Smooth muscle cell (in vitro differentiated cells): ENCODE data around the gene MED15. TPM values are rescaled to one million over a fixed set of nuclear protein-coding genes. Genes with fewer than 3 reads are reported as not detected.
"Not testable (repeated sequence)": the region's sequence is repeated elsewhere in the genome, so short reads cannot be mapped to it uniquely, and the experiment has no call there.

Source experiments
- DNase-seq: peaks from one replicate; lab custom pipeline; 2025; ENCODE audit not compliant: unreplicated experiment; lab: John Stamatoyannopoulos, UW
- H2AFZ ChIP-seq: fragments of 200-600 bp; sonication (generic); 2 replicates; pipeline ENCODE4 v1.6.0; 2016; ENCODE audit warnings: antibody characterized with exemption, low read depth, mild to moderate bottlenecking
- H3F3A ChIP-seq: fragments of 200-600 bp; sonication (generic); 2 replicates; pipeline ENCODE4 v1.6.0; 2017; ENCODE audit warnings: antibody characterized with exemption, low read depth
- H3K27ac ChIP-seq: fragments of 200-600 bp; sonication (generic); 2 replicates; pipeline ENCODE4 v1.5.1; 2016; ENCODE audit warnings: low read depth, mild to moderate bottlenecking
- H3K27me3 ChIP-seq: fragments of 200-600 bp; sonication (generic); 2 replicates; pipeline ENCODE4 v1.6.1; 2016; ENCODE audit warnings: low read depth, mild to moderate bottlenecking
- H3K36me3 ChIP-seq: fragments of 200-600 bp; sonication (generic); 2 replicates; pipeline ENCODE4 v1.5.1; 2016; ENCODE audit warnings: low read depth
- H3K4me1 ChIP-seq: fragments of 200-600 bp; sonication (generic); 2 replicates; pipeline ENCODE4 v1.5.1; 2016; ENCODE audit warnings: low read depth
- H3K4me2 ChIP-seq: fragments of 200-600 bp; sonication (generic); 2 replicates; pipeline ENCODE4 v1.6.0; 2016; ENCODE audit warnings: mild to moderate bottlenecking
- H3K4me3 ChIP-seq: fragments of 200-600 bp; sonication (generic); 2 replicates; pipeline ENCODE4 v1.5.1; 2016; ENCODE audit warnings: mild to moderate bottlenecking
- H3K79me2 ChIP-seq: fragments of 200-600 bp; sonication (generic); 2 replicates; pipeline ENCODE4 v1.6.0; 2016; ENCODE audit warnings: low read depth, mild to moderate bottlenecking
- H3K9ac ChIP-seq: fragments of 200-600 bp; sonication (generic); 2 replicates; pipeline ENCODE4 v1.6.0; 2016; ENCODE audit warnings: low read depth
- H3K9me3 ChIP-seq: fragments of 200-600 bp; sonication (generic); replicated peaks from 2 replicates; pipeline ENCODE4 v1.5.1; 2016; ENCODE audit warnings: low read depth
- H4K20me1 ChIP-seq: fragments of 200-600 bp; sonication (generic); 2 replicates; pipeline ENCODE4 v1.6.0; 2016; ENCODE audit warnings: low read depth
- WGBS: methylation state at CpG from one replicate; pipeline ENCODE4 v1.1.7; 2016; ENCODE audit warnings: low lambda C conversion rate; 5-methylcytosine and 5-hydroxymethylcytosine counted together
- polyA plus RNA-seq: library from polyadenylated mRNA; unstranded; fragments of >200 nt; fragmentation: Nextera tagmentation; extraction: Ambion mirVana; gene quantifications from 2 replicates; pipeline ENCODE4 v1.2.1, GENCODE V29; 2016
- total RNA-seq: library from RNA; depleted of rRNA; stranded (reverse); fragments of >200 nt; gene quantifications from 2 replicates; pipeline ENCODE4 v1.2.3, GENCODE V29; 2014
- TF ChIP-seq, protein P1 (sequence below): fragments of 200-600 bp; sonication (generic); IDR thresholded peaks from 2 replicates; pipeline ENCODE4 v1.5.1; 2017; ENCODE audit warnings: borderline replicate concordance, mild to moderate bottlenecking, antibody characterized with exemption; ENCODE audit not compliant: insufficient read depth, poor library complexity, severe bottlenecking

The MED15 gene
- total and polyA plus RNA-seq, 2 experiments from 2014 or later, result 25.3 to 70.5 TPM

DNA sequence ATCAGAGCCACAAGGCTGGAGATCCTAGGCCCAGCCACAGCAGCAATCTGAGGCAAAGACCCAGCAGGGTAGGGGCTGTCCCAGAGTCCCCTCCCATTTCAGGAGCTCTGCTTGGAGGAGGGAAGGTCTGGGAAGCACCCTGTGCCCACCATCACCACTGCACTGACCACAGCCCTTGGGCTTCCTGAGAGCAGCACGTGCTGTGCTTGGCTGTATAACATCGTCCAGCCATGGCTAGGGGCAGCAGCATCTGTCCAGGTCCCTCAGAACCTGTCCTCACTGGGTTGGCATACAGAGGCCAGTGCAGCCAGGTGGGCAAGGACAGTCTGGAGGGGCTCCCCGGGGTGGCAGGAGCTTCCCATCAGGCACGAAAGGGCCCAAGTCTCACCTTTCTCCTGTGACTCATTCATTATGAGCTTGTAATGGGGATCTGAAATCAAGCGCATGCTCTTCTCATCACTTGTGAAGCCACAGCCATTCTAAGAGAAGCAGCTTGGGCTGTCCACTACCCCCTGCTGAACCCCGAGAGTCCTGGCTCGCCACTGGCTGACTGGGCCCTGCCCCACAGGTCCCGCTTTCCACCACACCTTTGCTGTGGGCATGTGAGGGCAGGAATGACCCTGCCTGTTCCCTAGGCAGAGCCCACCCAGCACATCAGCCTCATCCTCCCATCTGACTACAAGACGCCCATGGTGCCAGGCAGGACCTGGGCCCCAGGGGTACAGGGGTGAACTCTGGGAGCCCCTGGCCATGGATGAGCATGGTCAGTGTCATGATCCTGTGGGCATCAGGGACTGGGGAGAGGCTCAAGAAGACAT lies 83.3 kb downstream of the MED15 start:
- Histone ChIP-seq H3K4me3 (no peak overlapping the region), H3K36me3 (no peaks in the 10 kb centered on the region), H2AFZ (no peak overlapping the region), H3K4me2 (no peak overlapping the region), H3K27me3 (no peaks in the 10 kb centered on the region), H4K20me1 (peaks cover 4% of the 10 kb centered on the region), H3K4me1 (no peaks in the 10 kb centered on the region), H3K79me2 (no peaks in the 10 kb centered on the region), H3K27ac (no peak overlapping the region), H3F3A (no peaks in the 10 kb centered on the region), H3K9me3 (no peaks in the 10 kb centered on the region), H3K9ac (no peak overlapping the region)
- WGBS, result 91% methylated on average over 9 of the region's 9 CpGs
- TF ChIP-seq, protein P1, sequence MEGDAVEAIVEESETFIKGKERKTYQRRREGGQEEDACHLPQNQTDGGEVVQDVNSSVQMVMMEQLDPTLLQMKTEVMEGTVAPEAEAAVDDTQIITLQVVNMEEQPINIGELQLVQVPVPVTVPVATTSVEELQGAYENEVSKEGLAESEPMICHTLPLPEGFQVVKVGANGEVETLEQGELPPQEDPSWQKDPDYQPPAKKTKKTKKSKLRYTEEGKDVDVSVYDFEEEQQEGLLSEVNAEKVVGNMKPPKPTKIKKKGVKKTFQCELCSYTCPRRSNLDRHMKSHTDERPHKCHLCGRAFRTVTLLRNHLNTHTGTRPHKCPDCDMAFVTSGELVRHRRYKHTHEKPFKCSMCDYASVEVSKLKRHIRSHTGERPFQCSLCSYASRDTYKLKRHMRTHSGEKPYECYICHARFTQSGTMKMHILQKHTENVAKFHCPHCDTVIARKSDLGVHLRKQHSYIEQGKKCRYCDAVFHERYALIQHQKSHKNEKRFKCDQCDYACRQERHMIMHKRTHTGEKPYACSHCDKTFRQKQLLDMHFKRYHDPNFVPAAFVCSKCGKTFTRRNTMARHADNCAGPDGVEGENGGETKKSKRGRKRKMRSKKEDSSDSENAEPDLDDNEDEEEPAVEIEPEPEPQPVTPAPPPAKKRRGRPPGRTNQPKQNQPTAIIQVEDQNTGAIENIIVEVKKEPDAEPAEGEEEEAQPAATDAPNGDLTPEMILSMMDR, result no peak
- DNase-seq, result no peak

DNA sequence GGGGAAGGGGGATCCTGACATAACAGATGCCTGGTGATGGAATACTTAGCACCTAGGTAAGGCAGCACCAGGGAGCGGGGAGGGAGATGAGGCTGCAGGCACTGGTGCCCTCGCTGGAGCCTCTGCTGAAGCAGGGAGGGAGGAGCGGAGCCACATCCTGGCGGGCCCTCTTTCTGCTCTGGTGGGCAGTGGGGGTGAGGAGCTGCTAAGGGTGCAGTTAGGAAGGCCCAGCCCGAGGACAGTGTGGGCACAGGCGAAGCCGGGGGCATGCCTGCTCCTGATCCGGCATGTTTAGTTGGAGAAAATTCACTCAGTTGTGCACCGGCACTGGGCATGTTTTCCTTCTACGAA lies 83.9 kb downstream of the MED15 start:
- TF ChIP-seq, protein P1, result no peak
- H4K20me1 ChIP-seq, result peaks cover 4% of the 10 kb centered on the region

DNA sequence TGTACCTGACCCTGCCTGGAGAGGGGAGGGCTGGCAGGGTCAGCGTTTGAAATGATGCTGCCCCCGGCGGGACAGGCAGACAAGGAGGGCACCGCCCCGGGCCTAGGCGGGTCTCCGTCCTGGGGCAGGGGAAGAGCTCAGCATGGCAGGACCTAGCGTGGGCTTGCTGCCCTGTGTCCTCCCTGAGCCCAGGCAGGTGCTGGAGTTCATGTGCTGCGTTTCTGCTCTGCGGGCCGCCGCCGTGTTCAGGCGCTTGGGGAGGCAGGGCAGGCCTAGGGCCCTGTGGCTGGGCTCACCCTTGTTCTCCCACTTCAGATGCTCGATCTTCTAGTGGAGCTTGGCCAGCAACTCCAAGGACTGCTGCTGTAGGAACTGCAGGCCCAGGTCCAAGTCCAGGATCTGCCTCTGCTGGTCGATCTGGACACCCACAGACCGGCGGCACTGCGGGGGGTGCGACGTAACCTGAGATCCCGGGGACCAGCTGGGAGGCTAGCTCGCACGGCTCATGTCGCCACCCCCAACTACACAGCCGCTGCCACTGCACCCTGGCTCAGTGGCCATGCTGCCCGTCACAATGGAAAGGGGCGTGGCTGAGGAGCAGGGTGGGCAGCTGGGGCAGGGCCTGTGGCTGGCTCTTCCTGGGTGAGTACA lies 84.4 kb downstream of the MED15 start:
- Histone ChIP-seq H3F3A (no peaks in the 10 kb centered on the region), H3K79me2 (no peaks in the 10 kb centered on the region), H3K4me3 (no peak overlapping the region), H3K27ac (no peak overlapping the region), H4K20me1 (peaks cover 3% of the 10 kb centered on the region), H3K36me3 (no peaks in the 10 kb centered on the region), H3K9ac (no peak overlapping the region), H3K27me3 (no peaks in the 10 kb centered on the region), H3K9me3 (no peaks in the 10 kb centered on the region), H3K4me1 (no peaks in the 10 kb centered on the region), H2AFZ (no peak overlapping the region), H3K4me2 (no peak overlapping the region)
- no peak for DNase-seq
- 91% methylated on average over 28 of the region's 28 CpGs for WGBS
- TF ChIP-seq, protein P1, result no peak

More for the DNA sequence above, 83.9 kb downstream of the MED15 start:
- no peak for DNase-seq
- Histone ChIP-seq H3K27me3 (no peaks in the 10 kb centered on the region), H3K9me3 (no peaks in the 10 kb centered on the region), H3K9ac (no peak overlapping the region), H3K36me3 (no peaks in the 10 kb centered on the region), H3K4me3 (no peak overlapping the region), H2AFZ (no peak overlapping the region), H3K27ac (no peak overlapping the region), H3K4me1 (no peaks in the 10 kb centered on the region), H3K4me2 (no peak overlapping the region), H3K79me2 (no peaks in the 10 kb centered on the region), H3F3A (no peaks in the 10 kb centered on the region)
- 87% methylated on average over 10 of the region's 10 CpGs for WGBS

DNA sequence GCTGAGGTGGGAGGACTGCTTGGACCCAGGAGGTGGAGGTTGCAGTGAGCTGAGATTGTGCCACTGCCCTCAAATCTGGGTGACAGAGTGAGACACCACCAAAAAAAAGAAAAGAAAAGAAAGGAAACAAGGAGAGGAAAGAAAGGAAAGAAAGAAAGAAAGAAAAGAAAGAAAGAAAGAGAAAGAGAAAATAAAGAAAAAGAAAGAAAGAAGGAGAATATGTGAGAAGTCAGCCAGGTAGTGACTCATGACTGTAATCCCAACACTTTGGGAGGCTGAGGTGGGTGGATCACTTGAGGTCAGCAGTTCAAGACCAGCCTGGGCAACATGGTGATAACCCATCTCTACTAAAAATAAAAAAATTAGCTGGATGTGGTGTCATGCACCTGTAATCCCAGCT lies 86.6 kb downstream of the MED15 start:
- H3K4me3 ChIP-seq, H4K20me1 ChIP-seq, H3K27ac ChIP-seq, H3K36me3 ChIP-seq, H3K79me2 ChIP-seq, H3K9ac ChIP-seq, H2AFZ ChIP-seq, H3K27me3 ChIP-seq, H3K4me2 ChIP-seq, H3K9me3 ChIP-seq, H3K4me1 ChIP-seq, DNase-seq, H3F3A ChIP-seq: not testable (repeated sequence)

DNA sequence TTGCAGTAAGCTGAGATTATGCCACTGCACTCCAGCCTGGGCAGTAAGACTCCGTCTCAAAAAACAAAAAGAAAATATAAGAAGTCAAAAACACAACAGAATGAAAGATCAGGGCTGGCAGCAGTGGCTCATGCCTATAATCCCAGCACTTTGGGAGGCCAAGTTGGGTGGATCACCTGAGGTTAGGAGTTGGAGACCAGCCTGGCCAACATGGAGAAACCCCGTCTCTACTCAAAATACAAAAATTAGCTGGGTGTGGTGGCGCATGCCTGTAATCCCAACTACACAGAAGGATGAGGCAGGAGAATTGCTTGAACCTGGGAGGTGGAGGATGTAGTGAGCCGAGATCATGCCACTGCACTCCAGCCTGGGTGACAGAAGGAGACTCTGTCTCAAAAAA lies 87.1 kb downstream of the MED15 start:
- not testable (repeated sequence) for H3K4me3 ChIP-seq, H3K79me2 ChIP-seq, H3K4me1 ChIP-seq, H3K27ac ChIP-seq, H4K20me1 ChIP-seq, H3F3A ChIP-seq, H3K36me3 ChIP-seq, H3K9ac ChIP-seq, H3K9me3 ChIP-seq, H2AFZ ChIP-seq, H3K27me3 ChIP-seq, DNase-seq, H3K4me2 ChIP-seq
- WGBS, result 96% methylated on average over 4 of the region's 4 CpGs
